ENCODE data around the gene GM2A. TPM values are rescaled to one million over a fixed set of nuclear protein-coding genes. Genes with fewer than 3 reads are reported as not detected.

The GM2A gene
- total and polyA plus RNA-seq, 9 of the 15 experiments (the other 6 are each of a cell fraction or from before 2014, with no cell fraction given), result 5.8 to 36.0 (median 10.0) TPM

GRCh38 chr5:151283120-151283825 is 30.3 kb downstream of the GM2A start (continued):
- no peak for TF ChIP-seq ZNF830 (CRISPR knock-in tag; IDR thresholded peaks at IDR 0.05)
- TF ChIP-seq ZNF717 (CRISPR knock-in tag; IDR thresholded peaks at IDR 0.05), result no peak
- no peak for TF ChIP-seq TSC22D4 (tag; IDR thresholded peaks at IDR 0.05)
- no peak for TF ChIP-seq MYC (IDR thresholded peaks at IDR 0.05; ENCODE audit: low read depth, low read length)
- TF ChIP-seq MYC (CRISPR knock-in tag; IDR thresholded peaks at IDR 0.05; ENCODE audit: borderline replicate concordance, low read depth), result no peak
- no peak for TF ChIP-seq ZNF695 (CRISPR knock-in tag; IDR thresholded peaks at IDR 0.05)
- TF ChIP-seq CTCFL (IDR thresholded peaks at IDR 0.05; ENCODE audit: borderline replicate concordance, insufficient read depth, low read depth, low read length, poor library complexity, severe bottlenecking), result no peak
- TF ChIP-seq MAX (CRISPR knock-in tag; IDR thresholded peaks at IDR 0.05), result no peak
- TF ChIP-seq ZBTB33 (CRISPR knock-in tag; IDR thresholded peaks at IDR 0.05), result no peak
